GM12873 (cell line): ENCODE results near the gene KIZ.

Experiments used
- TF ChIP-seq, protein P1 (sequence below): IDR thresholded peaks from 2 replicates; pipeline ENCODE4 v1.5.1; 2012; ENCODE audit warnings: low read depth, mild to moderate bottlenecking, moderate library complexity, low read length, control low read depth; ENCODE audit not compliant: insufficient read depth; ENCODE audit errors: missing control alignments

KIZ gene

DNA sequence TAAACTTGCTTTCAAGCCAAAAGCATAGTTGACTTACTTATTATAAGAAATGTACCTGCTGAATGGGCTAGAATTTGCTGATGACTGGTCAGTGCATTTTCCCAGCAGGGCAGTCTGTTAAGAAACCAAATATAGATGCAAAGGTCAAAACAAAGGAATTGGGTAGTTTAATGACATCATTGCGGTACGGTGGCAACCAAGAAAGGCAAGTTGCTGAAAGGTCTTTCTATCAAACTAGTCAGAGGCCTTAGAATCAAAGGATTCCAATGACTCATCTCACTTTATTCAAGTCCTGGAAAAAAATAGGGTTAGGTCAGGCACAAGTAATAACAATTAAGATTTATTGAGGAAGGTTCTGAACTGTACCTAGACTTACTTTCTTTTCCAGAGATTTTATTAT, 76.4 kb downstream of the KIZ start:
- TF ChIP-seq, protein P1, sequence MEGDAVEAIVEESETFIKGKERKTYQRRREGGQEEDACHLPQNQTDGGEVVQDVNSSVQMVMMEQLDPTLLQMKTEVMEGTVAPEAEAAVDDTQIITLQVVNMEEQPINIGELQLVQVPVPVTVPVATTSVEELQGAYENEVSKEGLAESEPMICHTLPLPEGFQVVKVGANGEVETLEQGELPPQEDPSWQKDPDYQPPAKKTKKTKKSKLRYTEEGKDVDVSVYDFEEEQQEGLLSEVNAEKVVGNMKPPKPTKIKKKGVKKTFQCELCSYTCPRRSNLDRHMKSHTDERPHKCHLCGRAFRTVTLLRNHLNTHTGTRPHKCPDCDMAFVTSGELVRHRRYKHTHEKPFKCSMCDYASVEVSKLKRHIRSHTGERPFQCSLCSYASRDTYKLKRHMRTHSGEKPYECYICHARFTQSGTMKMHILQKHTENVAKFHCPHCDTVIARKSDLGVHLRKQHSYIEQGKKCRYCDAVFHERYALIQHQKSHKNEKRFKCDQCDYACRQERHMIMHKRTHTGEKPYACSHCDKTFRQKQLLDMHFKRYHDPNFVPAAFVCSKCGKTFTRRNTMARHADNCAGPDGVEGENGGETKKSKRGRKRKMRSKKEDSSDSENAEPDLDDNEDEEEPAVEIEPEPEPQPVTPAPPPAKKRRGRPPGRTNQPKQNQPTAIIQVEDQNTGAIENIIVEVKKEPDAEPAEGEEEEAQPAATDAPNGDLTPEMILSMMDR, result no peak

DNA sequence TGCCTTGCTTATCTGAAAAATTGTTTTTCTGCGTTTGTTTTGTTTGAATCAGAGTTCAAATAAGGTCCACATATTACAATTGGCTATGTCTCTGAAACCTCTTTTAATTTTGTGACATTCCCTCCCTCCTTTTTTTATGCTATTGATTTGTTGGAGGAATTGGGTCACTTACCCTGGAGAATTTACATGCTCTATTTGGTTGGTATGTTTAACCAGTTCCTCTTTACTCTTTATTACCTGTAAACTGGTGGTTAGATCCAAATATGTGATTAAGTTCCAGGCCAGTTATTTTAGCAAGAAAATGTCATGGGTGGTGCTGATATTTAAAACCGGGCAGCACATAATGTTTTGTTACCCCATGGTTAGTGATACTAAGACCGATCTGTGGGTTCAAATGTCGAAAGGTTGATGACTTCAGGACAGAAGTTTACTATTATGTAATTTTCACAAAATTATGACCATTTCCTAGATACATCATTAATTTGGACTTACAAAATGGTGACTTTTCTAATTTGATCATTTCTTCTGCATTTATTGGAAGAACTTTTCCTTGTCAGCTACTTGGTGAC, 77.3 kb downstream of the KIZ start:
- TF ChIP-seq, protein P1, result no peak

DNA sequence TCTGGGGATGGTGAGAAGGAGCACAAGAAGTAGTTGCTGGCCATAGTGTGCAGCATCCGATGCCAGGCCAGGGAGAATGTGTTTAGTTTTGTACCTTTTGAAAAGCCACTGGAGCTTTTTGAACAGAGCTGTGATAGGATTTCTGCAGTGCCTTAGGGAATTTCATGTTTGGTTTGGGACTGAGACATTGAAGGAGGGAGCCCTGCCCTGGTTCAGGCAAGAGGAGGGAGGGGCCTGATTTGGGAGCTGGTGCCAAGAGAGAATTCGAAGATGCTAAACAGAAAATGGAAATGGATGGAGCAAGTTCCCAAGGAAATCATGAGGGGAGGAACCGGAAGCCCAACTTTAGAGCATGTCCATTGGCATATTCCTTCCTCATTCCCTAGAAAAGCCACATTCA, 80.7 kb downstream of the KIZ start:
- TF ChIP-seq, protein P1, result no peak

DNA sequence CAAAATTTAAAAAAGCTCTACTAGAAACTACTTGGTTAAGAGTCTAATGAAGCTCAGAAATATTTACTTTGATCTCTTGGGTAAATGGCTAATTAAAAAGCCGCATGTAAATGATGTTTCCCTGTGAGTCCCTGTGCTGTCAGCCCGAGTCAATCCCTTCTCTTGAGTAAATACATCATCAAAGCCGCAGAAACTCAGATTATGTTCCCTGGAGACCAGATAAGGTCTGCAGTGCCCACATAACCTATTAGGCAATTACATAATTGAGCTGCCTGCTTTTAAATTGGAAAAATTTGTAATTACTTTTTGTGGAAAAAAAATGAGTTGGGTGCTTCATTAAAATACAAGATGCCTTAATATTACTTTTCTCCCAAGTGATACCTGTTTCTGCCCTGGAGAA, 83.1 kb downstream of the KIZ start:
- TF ChIP-seq, protein P1, result no peak

DNA sequence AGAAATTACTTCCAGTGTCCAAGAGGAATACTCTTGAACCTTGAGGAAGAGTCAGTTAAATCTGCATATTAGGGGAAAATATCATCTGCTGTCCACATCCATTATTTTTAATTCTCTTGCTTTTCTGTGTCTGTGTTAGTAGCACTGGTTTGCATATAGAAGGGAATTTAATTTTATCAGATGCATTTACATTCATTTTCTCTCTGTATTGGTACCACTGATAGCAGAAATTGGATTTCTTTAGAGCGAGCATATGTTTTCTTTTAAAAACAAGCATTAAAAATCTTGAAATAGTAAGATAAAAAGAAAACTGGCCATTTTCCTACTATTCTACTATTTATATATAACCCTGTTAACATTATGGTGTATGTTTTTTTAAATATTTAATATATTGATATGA, 83.8 kb downstream of the KIZ start:
- TF ChIP-seq, protein P1, result no peak

DNA sequence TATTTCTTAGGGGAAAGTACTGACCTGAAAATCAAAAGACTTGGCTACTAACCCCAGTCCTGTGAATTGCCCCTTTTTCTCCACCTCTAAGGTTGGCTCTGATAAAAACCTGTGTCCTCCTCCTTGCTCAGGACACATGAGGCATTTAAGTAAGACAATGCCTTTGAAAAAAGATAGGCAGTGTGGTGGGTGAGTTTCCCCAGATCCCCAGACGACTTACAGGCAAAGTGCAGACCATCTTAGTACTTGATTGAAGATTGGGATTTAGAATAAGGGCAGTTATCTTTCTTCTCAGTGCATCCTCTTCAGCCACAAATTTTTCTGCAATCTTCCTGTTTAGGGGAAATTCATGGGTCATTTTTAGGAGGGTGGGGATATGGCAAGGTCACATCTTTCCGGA, 87.8 kb downstream of the KIZ start:
- TF ChIP-seq, protein P1, result no peak

DNA sequence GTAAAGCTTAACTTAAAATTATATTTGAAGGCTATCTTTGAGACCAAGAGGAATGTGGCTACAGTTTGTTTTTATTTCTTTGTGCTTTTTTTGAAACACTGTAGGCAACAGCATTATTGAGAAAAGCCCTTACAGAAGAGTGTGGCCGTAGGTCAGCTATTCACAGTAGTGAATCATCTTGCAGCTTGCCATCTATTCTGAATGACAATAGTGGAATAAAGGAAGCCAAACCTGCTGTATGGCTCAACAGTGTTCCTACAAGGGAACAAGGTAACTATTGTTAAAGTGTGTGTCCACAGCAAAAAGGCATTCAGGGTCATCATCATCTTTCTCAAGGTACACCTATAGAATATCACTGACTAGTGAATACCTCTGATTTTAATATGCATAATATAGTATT, 88.5 kb downstream of the KIZ start:
- TF ChIP-seq, protein P1, result no peak
